ENCODE results near the gene TOX3. TPM values are rescaled to one million over a fixed set of nuclear protein-coding genes. Genes with fewer than 3 reads are reported as not detected.

TOX3 gene
- total RNA-seq, 1 donor from 2014 or later = 7.4 TPM

DNA sequence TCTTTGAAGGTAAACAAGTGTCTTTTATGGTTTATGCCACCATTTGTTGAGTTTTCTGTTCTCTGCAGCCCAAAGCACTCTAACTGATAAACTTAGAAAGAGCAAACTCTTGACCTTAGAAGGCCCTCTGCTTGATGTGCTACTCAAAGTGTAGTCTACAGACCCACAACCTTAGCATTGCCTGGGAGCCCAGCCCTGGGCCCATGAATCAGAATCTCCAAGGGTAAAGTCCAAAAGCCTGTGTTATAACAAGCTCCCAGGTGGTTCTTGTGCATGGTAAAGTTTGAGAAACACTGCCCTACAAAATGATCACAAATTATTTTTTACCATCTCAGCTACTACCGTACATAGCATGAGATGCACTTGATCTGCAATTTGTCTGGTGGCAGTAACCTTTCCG, 6.0 kb downstream of the TOX3 start:
- H3K36me3 ChIP-seq (ENCODE audit: control insufficient read depth, insufficient read depth, low read length) = no peaks in the 10 kb centered on the region
- DNase-seq (ENCODE audit: low read depth) = no peak
- TF ChIP-seq, protein P1, sequence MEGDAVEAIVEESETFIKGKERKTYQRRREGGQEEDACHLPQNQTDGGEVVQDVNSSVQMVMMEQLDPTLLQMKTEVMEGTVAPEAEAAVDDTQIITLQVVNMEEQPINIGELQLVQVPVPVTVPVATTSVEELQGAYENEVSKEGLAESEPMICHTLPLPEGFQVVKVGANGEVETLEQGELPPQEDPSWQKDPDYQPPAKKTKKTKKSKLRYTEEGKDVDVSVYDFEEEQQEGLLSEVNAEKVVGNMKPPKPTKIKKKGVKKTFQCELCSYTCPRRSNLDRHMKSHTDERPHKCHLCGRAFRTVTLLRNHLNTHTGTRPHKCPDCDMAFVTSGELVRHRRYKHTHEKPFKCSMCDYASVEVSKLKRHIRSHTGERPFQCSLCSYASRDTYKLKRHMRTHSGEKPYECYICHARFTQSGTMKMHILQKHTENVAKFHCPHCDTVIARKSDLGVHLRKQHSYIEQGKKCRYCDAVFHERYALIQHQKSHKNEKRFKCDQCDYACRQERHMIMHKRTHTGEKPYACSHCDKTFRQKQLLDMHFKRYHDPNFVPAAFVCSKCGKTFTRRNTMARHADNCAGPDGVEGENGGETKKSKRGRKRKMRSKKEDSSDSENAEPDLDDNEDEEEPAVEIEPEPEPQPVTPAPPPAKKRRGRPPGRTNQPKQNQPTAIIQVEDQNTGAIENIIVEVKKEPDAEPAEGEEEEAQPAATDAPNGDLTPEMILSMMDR (IDR thresholded peaks at IDR 0.05; ENCODE audit: insufficient read depth, low read length, poor library complexity, severe bottlenecking) = no peak
- peaks cover 4% of the 10 kb centered on the region for H3K27me3 ChIP-seq (ENCODE audit: control insufficient read depth, insufficient read depth, low read length)
- H3K4me3 ChIP-seq (ENCODE audit: low read depth, low read length) = no peak overlapping the region

DNA sequence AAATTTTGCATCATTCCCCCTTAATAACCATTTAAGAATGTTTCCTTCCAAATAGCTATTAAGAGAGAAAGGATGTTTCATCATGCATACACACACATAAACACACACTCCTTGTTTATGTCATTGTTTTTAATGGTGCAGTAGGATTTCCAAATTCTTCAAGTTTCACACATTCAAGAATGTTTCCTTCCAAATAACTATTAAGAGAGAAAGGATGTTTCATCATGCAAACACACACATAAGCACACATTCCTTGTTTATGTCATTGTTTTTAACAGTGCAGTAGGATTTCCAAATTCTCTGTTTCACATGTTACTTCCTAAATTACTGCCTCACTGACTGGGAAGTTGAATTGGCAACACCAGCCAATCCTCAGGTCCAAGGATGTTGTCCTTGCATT, 7.8 kb downstream of the TOX3 start:
- no peak overlapping the region for H3K4me3 ChIP-seq (ENCODE audit: low read depth, low read length)
- TF ChIP-seq, protein P1 (IDR thresholded peaks at IDR 0.05; ENCODE audit: insufficient read depth, low read length, poor library complexity, severe bottlenecking) = no peak
- H3K36me3 ChIP-seq (ENCODE audit: control insufficient read depth, insufficient read depth, low read length) = no peaks in the 10 kb centered on the region
- DNase-seq (ENCODE audit: low read depth) = no peak
- no peaks in the 10 kb centered on the region for H3K27me3 ChIP-seq (ENCODE audit: control insufficient read depth, insufficient read depth, low read length)

DNA sequence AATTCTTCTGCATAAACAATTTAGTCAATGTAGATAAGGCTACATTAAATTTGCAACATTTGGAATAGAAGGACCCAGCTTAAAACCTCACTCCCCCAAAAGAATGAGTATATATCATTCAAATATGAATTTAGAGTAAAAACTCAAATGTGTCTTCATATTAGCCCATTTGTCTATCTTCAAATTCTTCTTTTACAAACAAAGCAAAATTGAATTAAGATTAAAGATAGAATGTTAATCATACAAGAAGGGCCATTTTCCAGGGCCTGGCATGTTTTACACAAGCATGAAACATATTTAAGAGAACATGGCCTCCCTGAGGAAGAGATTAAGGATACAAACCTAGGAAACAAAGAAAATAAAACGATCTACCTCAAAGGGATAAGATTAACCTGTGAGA, 8.4 kb downstream of the TOX3 start:
- no peaks in the 10 kb centered on the region for H3K36me3 ChIP-seq (ENCODE audit: control insufficient read depth, insufficient read depth, low read length)
- H3K4me3 ChIP-seq (ENCODE audit: low read depth, low read length) = no peak overlapping the region
- TF ChIP-seq, protein P1 (IDR thresholded peaks at IDR 0.05; ENCODE audit: insufficient read depth, low read length, poor library complexity, severe bottlenecking) = no peak
- no peaks in the 10 kb centered on the region for H3K27me3 ChIP-seq (ENCODE audit: control insufficient read depth, insufficient read depth, low read length)
- DNase-seq (ENCODE audit: low read depth) = no peak

DNA sequence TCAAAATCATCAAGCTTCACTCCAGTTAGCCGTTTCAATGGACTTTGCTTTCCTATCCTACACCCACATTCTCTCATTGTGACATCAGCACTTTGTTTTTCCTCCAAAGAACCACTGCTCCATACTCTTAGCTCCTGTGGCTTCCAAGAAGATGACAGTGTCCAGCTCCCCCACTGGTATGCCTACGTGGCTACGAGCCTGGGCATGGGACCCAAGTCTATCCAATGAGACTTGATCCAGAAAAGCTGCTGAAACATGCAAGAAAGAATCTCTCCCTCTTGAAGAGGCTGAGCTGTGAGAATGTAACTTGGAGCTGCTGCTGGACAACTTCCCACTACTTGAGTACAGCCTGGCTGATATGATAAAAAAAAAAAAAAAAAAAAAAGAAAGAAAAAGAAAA, 9.4 kb downstream of the TOX3 start:
- TF ChIP-seq, protein P1 (IDR thresholded peaks at IDR 0.05; ENCODE audit: insufficient read depth, low read length, poor library complexity, severe bottlenecking) = no peak
- no peaks in the 10 kb centered on the region for H3K36me3 ChIP-seq (ENCODE audit: control insufficient read depth, insufficient read depth, low read length)
- no peak for DNase-seq (ENCODE audit: low read depth)
- H3K4me3 ChIP-seq (ENCODE audit: low read depth, low read length) = no peak overlapping the region
- no peaks in the 10 kb centered on the region for H3K27me3 ChIP-seq (ENCODE audit: control insufficient read depth, insufficient read depth, low read length)

DNA sequence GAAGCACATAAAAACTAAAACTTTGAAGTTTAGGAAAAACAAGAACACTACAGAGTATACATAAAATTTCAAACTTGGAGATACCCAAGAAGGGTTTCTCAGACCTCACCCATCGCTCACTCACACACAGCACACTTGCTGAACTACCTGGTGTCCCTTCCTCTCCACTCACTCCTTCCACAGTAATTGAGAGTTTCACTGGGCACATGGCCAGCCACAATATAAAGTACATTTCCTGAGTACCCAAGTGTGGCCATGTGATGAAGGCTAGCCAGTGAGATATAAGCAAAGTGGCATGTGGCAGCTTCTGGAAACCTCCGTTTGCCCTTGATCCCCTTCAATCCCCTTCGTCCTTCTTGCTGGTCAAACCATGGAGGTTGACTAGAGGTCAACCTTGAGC, 11.9 kb downstream of the TOX3 start:
- H3K4me3 ChIP-seq (ENCODE audit: low read depth, low read length) = no peak overlapping the region
- TF ChIP-seq, protein P1 (IDR thresholded peaks at IDR 0.05; ENCODE audit: insufficient read depth, low read length, poor library complexity, severe bottlenecking) = no peak
- no peak for DNase-seq (ENCODE audit: low read depth)
- H3K36me3 ChIP-seq (ENCODE audit: control insufficient read depth, insufficient read depth, low read length) = no peaks in the 10 kb centered on the region
- H3K27me3 ChIP-seq (ENCODE audit: control insufficient read depth, insufficient read depth, low read length) = no peaks in the 10 kb centered on the region

DNA sequence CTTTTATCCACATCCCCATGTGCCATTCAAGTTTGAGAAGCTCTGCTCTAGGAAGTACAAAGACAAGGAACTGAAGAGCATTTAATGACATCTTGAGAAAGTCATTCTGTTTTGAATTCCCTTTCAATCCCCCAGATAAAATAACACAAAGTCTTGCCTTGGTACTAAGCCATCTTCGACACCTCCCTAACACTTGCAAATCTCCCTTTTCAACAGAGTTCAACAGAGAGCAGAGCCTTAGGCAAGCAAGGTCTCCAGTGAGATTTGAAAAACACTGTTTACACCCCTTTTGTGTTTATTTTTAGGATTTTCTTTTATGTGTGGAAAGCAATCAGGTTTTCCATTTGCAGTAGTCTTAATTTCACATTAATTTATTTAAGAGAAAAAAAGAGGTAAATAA, 13.6 kb downstream of the TOX3 start:
- no peak for DNase-seq (ENCODE audit: low read depth)

More for the DNA sequence above, 13.6 kb downstream of the TOX3 start:
- Histone ChIP-seq H3K27me3 (ENCODE audit: control insufficient read depth, insufficient read depth, low read length) (no peaks in the 10 kb centered on the region), H3K36me3 (ENCODE audit: control insufficient read depth, insufficient read depth, low read length) (no peaks in the 10 kb centered on the region), H3K4me3 (ENCODE audit: low read depth, low read length) (no peak overlapping the region)
- TF ChIP-seq, protein P1 (IDR thresholded peaks at IDR 0.05; ENCODE audit: insufficient read depth, low read length, poor library complexity, severe bottlenecking) = no peak
